Measurements from ENCODE around the gene ROBO1.
"Not testable (repeated sequence)": the region's sequence is repeated elsewhere in the genome, so short reads cannot be mapped to it uniquely, and the experiment has no call there.

The ROBO1 gene

DNA sequence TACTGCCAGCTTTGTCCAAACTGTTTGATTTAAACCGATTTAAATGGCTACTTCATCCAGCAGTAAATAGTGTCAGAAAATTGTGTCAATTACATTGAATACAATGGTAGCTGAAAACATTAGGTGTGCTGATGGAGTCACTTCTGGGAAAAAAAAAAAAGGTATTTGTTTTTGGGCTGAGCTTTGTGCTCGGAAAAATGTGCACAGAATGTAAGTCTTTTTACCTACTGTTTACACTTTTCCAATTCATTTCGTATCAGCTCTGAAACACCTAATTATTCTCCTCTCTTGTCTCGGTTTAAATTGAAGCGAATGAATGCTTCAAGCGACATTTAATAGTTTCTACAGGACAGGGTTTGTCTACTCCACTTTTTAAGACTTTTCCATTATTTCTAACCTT lies 1078.4 kb downstream of the ROBO1 start:
- no peak overlapping the region for H3K4me3 ChIP-seq (ENCODE audit: low read depth, low read length)
- DNase-seq (ENCODE audit: low read depth), result no peak
- TF ChIP-seq, protein P1, sequence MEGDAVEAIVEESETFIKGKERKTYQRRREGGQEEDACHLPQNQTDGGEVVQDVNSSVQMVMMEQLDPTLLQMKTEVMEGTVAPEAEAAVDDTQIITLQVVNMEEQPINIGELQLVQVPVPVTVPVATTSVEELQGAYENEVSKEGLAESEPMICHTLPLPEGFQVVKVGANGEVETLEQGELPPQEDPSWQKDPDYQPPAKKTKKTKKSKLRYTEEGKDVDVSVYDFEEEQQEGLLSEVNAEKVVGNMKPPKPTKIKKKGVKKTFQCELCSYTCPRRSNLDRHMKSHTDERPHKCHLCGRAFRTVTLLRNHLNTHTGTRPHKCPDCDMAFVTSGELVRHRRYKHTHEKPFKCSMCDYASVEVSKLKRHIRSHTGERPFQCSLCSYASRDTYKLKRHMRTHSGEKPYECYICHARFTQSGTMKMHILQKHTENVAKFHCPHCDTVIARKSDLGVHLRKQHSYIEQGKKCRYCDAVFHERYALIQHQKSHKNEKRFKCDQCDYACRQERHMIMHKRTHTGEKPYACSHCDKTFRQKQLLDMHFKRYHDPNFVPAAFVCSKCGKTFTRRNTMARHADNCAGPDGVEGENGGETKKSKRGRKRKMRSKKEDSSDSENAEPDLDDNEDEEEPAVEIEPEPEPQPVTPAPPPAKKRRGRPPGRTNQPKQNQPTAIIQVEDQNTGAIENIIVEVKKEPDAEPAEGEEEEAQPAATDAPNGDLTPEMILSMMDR (IDR thresholded peaks at IDR 0.05; ENCODE audit: low read depth, low read length, missing control alignments), result no peak
- in situ Hi-C loops (cut with HindIII; ENCODE audit: low sequenced_read_pairs), result no loop called here

DNA sequence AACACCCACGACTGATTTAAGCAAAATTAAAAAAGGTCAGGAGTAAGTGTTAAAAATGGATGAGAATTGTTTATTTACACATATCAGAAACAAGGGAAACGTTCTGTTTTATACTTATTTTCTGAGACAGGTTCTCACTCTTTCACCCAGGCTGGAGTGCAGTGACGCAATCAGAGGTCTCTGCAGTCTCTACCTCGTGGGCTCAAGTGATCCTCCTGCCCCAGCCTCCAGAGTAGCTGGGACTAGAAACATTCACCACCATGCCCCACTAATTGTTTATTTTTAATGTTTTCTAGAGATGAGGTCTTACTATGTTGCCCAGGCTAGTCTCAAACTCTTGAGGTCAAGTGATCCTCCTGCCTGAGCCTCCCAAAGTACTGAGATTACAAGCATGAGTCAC lies 1080.3 kb downstream of the ROBO1 start:
- DNase-seq (ENCODE audit: low read depth), result no peak
- no peak overlapping the region for H3K4me3 ChIP-seq (ENCODE audit: low read depth, low read length)
- TF ChIP-seq, protein P1 (IDR thresholded peaks at IDR 0.05; ENCODE audit: low read depth, low read length, missing control alignments), result no peak
- in situ Hi-C loops (cut with HindIII; ENCODE audit: low sequenced_read_pairs), result no loop called here

DNA sequence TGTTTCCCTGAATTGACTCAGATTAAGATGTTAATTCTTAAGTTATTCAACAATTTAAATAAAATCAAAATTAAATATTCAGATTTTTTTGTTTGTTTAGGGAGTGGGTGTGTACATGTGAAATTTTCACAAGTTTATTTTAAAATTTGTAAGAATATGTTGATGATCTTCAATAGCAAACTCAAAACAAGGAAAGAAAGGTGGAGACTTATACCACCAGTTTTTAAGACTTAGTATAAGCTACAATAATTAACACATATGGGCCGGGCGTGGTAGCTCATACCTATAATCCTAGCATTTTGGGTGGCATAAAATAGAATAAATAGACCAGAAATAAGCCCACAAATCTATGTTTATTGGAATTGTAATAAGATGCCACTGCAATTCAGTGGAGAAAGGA lies 1084.5 kb downstream of the ROBO1 start:
- no peak overlapping the region for H3K4me3 ChIP-seq (ENCODE audit: low read depth, low read length)
- TF ChIP-seq, protein P1 (IDR thresholded peaks at IDR 0.05; ENCODE audit: low read depth, low read length, missing control alignments), result no peak
- DNase-seq (ENCODE audit: low read depth), result no peak
- in situ Hi-C loops (cut with HindIII; ENCODE audit: low sequenced_read_pairs), result no loop called here

DNA sequence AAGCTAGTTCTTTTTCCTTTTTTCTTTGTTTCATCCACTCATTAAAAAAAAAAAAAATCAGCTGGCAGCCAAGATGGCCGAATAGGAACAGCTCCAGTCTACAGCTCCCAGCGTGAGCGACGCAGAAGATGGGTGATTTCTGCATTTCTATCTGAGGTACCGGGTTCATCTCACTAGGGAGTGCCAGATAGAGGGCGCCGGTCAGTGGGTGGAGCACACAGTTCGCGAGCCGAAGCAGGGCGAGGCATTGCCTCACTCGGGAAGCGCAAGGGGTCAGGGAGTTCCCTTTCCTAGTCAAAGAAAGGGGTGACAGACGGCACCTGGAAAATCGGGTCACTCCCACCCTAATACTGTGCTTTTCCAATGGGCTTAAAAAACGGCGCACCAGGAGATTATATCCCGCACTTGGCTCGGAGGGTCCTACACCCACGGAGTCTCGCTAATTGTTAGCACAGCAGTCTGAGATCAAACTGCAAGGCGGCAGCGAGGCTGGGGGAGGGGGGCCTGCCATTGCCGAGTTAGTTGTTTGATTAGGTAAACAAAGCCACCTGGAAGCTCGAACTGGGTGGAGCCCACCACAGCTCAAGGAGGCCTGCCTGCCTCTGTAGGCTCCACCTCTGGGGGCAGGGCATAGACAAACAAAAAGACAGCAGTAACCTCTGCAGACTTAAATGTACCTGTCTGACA lies 1092.5 kb downstream of the ROBO1 start:
- in situ Hi-C loops (cut with HindIII; ENCODE audit: low sequenced_read_pairs); DNase-seq (ENCODE audit: low read depth); H3K4me3 ChIP-seq (ENCODE audit: low read depth, low read length): not testable (repeated sequence)

DNA sequence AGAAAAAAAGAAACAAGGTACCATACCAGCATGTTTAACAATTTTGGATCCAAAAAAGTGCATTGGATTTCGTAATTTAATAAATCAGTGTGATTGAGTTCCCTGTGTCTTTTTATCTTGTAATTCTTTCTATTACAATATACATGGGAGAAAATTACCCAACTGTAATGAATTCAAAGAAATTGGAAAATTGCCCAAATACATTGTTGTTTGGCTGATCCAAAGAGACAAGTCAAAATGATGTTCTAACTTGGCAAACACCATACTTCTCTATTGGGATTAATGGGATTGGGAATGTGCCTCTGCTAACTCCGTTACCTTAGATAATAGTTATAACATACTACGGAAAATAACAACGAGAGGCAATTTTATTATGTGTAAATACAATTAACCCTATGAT lies 1097.1 kb downstream of the ROBO1 start:
- DNase-seq (ENCODE audit: low read depth), result no peak
- H3K4me3 ChIP-seq (ENCODE audit: low read depth, low read length), result no peak overlapping the region
- in situ Hi-C loops (cut with HindIII; ENCODE audit: low sequenced_read_pairs), result loop anchor here (25.0 kb wide), 1 partner anchor 317 kb away; no protein-coding TSS in a partner anchor
- TF ChIP-seq, protein P1 (IDR thresholded peaks at IDR 0.05; ENCODE audit: low read depth, low read length, missing control alignments), result no peak

DNA sequence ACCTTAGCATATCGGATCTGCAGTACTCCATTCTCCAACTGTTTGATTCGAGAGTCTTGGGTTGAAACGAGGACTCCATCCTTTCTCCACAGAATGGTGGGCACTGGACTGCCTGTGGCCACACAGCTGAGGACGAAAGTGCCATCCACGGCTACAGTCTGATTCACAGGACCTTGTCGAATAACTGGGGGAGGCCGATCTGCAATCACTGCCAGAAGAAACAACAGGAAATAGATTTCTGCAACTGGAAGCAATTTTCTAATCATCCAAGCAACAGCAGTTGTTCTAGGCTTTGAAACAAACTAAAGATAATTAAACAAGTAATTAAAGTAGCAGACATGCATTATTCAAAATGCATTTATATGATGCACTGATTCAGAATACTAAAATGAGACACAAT lies 1097.7 kb downstream of the ROBO1 start:
- H3K4me3 ChIP-seq (ENCODE audit: low read depth, low read length), result no peak overlapping the region
- DNase-seq (ENCODE audit: low read depth), result no peak
- in situ Hi-C loops (cut with HindIII; ENCODE audit: low sequenced_read_pairs), result loop anchor here (25.0 kb wide), 1 partner anchor 317 kb away; no protein-coding TSS in a partner anchor
- TF ChIP-seq, protein P1 (IDR thresholded peaks at IDR 0.05; ENCODE audit: low read depth, low read length, missing control alignments), result no peak

DNA sequence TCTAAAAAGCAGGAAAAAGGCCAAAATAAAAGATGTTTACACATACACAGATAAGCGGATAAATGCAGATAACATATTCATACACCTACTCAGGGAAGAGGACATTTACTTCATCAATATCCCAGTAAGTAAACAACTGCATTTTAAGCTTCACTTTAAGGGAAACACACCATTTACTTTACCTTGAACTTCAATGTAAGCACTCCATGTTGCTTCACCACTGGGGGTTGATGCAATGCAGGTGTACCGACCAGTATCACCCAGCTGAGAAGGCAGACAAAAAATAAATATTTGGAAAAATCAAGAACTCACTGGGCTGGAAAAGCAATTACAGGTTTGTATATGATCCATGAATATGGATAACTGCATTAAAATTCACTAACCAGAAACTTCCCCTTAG lies 1099.5 kb downstream of the ROBO1 start:
- no peak for DNase-seq (ENCODE audit: low read depth)
- in situ Hi-C loops (cut with HindIII; ENCODE audit: low sequenced_read_pairs), result loop anchor here (25.0 kb wide), 1 partner anchor 319 kb away; no protein-coding TSS in a partner anchor

More for the DNA sequence above, 1099.5 kb downstream of the ROBO1 start:
- no peak overlapping the region for H3K4me3 ChIP-seq (ENCODE audit: low read depth, low read length)
- TF ChIP-seq, protein P1 (IDR thresholded peaks at IDR 0.05; ENCODE audit: low read depth, low read length, missing control alignments), result no peak
